NCI-H2196 (cell line): Measurements from ENCODE around the gene PKHD1.
"Not testable (repeated sequence)": the region's sequence is repeated elsewhere in the genome, so short reads cannot be mapped to it uniquely, and the experiment has no call there.

ENCODE experiments used
- DNase-seq: peaks from one replicate; lab custom pipeline; 2025; ENCODE audit not compliant: unreplicated experiment; lab: John Stamatoyannopoulos, UW

PKHD1 gene

DNA sequence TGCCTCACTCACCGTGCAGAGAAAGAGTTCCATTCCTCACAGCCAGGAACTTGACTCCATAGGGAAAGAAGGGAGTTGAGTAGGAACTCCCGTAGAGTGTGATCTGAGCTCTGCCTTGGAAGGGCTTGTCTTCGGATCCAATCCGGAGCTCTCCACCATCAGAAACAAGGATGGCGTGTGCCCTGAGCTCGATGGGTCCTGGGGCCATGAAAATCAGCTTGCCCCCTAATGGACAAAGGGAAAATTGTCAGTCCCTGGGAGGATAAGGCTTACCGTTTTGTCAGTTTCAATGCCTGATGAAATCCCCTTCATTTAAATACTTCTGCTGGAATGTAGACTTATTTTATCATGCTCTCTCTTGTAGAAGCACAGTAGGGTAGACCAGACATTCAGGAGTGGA lies 153.3 kb downstream of the PKHD1 start:
- DNase-seq: no peak

DNA sequence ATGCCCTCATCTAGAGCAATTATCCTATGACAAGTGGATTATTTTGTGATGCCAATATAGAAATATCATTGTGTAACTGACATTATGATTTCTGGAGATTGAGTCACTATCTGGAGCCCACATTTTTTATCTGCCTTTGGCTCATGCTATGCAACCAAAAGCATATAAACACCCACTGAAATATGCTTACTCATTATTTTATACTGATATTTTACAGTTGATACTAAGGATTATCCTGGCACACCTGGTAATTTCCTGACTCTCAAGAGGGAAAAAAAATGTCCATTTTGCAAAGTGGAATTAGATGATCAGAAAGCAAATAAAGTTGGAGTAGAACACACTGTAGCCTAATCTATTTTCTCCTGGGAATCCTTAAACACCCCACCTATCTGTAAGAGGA lies 154.5 kb downstream of the PKHD1 start:
- DNase-seq: no peak

DNA sequence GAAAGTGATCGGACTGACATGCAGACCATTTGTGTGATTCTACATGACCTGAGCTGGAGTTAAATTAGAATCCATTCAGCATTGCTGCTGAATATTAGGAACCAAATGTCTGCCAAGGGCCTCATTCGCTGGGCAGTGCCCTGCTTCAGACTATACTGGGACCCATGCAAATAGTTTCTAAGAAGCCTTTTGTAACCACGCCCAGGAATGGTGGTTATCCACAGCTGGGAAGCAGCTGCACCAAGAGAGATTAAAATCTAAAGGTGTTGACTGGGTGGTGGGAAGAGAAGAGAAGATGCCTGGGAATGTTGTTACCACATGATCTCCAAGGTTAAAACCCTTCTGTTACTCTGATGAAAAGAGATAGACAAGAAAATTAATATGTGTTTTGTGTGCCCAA lies 156.8 kb downstream of the PKHD1 start:
- DNase-seq: no peak

DNA sequence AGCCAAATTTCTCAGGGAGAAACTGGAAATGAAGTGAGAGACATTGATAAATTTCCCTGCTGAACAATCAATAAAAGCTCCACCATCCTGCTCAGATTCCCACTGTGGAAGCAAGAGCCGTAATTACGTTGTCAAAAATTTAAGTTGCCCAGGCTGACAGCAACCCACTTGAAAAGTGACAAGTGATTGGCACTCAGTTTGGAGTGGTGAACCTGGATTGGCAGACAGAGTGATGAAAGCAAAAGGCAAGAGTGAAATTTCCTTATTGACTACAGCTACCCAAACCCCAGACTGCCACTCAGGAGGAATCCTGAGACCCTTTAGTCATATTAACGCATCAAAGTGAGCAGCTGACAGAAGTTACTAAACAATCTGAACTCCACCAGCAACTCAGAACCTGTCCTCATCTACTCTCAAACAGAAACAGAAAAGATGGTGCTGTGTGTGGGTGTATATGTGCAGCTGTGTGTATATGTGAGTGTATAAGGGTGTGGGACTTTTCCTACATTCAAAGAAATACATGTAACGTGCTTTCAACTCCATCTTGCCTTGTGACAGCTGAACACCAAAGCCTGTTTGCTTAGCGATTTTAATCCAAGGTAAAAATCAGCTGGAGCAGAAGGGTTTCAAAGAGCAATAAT lies 157.4 kb downstream of the PKHD1 start:
- DNase-seq: no peak

DNA sequence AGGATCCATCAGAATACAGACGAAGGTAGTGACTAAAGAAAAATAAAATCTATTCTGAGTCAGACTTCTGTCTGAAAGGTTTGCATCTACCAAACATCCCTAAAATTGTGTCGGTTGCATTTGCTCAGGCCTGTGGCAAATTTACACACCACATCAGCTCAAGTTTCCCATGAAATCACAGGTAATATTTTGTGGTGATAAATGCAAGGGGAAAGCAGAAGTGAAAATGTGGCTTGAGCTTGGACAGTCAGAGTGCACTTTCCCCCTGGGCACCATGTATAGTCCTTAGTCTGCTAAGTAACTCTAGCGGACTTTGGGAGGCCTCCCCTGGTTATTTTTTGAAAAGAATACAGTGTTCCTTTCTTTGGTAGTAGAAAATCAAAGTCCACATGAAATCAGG lies 159.1 kb downstream of the PKHD1 start:
- no peak for DNase-seq

DNA sequence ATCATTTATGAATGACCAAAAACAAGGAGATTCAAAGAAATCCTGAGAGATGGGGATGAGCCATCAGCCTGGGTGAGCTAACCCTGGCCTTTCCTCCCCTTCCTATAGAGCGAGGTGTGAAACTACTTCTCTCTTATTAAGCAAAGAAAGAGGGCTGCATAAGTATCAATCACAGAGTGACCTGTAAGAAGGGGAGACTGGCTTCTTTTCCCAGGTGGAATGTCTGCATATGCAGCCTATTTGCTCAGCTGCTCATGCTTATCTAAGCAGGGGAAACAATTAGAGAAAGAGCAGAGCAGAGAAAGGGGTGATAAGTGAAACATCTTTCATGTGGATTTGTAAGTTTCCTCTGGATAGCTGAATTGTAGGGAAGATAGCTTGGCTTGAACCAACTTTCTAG lies 160.0 kb downstream of the PKHD1 start:
- no peak for DNase-seq

DNA sequence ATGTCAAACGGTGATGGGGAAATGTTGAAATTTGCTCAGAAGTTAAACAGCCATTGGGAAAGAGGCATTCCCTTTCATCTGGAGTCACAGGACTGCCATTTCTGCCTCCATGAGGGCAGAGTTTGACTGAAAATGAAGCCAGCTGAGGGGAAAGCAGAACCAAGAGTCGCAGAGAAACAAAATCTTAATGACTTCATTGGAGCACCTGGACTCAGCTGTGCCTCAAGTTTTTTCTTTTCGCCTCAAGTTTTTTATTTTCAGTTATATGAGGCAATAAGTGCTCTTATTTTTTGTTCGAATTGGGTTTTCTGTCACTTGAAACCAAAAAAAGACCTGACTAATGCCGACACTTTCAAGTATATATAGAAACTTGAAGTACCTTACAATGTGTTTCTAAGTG lies 161.3 kb downstream of the PKHD1 start:
- DNase-seq: no peak

DNA sequence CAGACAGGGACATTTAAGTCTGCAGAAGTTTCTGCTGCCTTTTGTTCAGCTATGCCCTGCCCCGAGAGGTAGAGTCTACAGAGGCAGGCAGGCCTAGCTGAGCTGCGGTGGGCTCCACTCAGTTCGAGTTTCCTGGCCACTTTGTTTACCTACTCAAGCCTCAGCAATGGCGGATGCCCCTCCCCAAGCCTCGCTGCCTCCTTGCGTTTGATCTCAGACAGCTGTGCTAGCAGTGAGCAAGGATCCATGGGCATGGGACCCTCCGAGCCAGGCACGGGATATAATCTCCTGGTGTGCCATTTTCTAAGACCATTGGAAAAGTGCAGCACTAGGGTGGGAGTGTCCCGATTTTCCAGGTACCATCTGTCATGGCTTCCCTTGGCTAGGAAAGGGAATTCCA lies 164.9 kb downstream of the PKHD1 start:
- DNase-seq: not testable (repeated sequence)

DNA sequence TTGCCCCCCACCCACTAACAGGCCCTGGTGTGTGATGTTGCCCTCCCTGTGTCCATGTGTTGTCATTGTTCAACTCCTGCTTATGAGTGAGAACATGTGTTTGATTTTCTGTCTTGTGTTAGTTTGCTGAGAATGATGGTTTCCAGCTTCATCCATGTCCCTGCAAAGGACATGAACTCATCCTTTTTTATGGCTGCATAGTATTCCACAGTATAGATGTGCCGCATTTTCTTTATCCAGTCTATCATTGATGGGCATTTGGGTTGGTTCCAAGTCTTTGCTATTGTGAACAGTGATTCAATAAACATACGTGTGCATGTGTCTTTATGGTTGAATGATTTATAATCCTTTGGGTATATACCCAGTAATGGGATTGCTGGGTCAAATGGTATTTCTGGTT lies 169.1 kb downstream of the PKHD1 start:
- not testable (repeated sequence) for DNase-seq

DNA sequence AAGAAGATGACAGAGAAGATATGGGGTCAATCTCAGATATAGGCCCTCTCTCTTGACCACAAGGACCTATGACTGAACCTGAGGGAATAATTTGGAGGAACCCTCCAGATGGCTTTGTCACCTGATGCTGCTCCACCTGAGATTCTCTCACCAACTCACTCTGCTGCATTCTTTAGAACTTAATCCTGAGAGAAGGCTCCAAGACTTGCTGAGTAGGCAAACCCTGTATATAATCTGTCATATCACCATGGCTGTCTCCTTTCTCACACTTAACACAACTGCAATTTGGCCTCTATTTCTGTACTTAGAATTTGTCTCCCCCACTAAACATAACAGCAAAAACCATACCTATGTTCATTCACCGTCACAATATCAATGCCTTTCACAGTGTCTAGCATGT lies 172.3 kb downstream of the PKHD1 start:
- no peak for DNase-seq

DNA sequence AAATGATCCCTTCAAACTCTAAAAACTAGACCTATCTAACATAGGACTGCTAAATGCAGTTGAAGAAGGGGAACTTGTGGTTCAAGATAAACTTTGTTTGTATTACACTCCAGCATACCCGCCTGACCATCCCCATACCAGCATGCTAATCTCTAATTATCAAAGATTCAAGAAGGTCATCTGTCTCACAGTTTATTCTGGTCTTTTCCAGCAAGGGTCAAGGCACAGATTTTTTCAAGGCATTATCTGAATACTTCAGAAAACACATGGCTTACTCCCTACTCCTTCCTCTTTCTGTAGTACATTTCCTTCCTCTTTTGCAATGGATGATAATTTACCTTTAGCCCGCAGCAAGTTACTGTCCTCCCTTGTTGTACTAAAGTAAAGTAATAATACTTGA lies 174.1 kb downstream of the PKHD1 start:
- no peak for DNase-seq

DNA sequence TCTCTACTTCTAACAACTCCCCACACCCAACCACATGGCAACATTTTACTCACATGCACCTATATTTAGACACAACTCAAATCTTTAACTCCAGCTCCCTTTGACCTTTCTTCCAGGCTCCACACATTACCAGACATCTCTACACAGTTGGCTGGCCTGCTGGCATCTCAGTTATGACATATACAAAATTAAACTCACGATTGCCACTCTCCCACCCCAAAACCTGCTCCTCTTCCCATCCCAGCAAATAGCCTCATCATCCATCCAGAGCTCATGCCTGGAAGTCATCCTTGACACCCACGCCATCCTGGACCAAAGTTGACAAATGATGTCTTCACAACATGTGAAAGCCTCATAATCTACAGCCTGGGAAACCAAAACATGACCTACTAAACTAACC lies 176.6 kb downstream of the PKHD1 start:
- no peak for DNase-seq

DNA sequence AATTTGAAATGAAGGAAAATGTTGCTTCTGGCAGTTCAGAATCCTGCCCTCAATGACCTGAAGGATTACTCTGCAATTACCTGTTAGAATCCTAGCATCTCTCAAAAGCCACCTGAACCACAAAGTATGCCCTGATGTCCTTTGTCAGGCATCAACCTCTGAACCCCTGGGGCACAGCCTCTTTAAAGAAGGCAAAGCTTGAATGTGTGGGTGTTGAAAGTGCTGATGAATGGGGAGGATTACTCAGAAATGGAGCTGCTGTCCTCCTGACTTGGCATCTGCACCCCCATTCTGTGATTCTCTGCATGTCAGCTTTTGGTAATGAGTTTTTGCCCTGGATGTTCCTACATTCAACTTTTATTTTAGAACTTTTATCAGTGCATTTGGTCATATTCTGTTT lies 179.2 kb downstream of the PKHD1 start:
- DNase-seq: no peak

DNA sequence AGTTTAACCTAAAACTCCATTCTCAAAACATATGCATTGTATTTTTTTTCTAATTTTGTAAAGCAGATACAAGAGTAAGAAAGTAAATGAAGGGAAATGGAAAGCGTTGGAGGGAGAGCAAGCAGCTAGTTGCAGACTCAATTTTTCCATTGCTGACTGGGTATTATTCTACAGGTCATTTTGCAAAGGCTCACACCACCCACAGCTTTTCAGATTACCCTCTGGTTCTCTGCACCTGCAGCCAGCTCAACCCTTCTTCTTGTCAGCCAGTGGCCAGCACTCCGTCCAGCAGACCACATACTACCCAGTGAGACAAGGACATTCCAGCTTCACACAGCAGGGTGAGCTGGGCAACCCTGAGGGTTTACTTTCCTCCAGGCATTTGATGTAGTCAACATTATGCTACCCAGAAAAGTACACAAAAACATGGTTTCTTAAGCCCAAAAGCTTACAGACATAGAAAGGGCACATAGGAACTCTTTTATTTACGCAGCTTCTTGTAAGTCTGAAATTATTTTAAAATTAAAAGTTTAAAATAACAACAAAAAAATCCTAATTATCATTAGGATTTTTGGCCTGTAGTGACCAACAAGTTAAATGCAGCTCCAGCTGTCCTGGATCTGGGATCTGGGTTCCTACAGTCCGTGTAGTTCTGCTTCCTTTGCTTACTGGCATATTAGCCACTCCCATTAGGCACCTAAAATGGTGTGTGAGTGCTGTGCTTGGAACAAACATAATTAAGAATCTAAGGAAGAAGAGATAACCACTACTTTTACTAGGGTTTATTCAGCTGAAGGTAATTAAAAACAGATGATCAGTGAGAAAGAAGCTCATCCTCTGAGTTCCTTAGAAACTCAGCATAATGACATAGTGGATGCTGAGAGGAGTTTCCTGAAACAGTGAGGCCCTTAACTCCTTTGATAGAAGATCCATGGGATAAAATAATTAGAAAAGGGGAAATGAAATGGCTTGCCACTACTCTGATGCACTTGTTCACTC lies 185.3 kb downstream of the PKHD1 start:
- no peak for DNase-seq

DNA sequence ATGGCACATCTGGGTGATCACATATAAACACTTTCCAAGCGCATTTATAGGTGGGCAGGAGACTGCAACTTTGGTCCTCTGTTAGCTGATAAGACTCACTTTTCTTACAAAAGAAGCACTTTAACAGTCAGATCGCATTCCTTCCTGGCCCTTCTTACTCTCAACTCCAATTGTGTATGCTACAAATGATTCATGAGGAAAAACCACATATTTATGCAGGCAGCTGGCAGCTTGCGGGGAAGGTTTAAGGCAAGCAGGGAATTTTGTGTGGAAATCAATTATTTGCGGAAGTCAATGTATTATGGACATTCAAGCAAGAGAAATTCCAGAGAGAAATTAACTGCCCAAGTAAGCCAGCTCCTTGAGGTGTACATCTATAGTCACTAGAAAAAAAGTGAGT lies 194.0 kb downstream of the PKHD1 start:
- no peak for DNase-seq

DNA sequence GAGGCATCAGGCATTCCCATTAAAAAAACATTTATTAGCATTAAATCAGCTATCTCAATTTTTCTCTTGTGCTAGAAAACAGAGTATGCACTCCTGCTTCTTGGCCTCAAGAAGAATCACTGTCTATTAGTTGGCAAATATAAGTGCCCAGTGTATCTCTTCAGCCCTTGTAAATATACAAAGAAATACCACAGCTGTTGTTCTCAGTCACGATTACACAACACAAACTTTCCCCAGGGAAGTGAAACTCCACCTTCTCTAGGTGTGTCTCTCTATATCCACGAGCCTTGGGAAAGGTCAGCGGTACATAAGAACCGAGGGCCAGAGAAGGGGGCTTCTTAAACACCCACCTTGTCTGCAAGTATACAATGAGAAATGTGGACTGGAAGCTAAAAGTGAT lies 194.7 kb downstream of the PKHD1 start:
- no peak for DNase-seq

DNA sequence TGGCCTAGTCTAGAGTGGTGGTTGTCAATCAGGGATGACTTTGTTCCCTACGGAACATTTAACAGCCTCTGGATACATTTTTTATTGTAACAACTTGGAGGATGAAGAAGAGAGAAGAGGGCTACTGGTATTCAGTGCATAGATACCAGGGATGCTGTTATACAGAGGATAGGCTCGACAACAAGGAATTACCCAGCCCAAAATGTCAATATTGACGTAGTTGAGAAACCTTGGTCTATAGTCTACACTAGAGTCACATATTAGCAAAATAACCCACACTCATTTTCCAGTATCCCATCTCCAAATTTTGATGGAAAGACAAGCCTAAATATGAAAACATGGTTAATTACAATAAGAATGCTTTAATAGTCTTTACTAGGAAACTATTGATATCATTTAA lies 195.1 kb downstream of the PKHD1 start:
- no peak for DNase-seq

DNA sequence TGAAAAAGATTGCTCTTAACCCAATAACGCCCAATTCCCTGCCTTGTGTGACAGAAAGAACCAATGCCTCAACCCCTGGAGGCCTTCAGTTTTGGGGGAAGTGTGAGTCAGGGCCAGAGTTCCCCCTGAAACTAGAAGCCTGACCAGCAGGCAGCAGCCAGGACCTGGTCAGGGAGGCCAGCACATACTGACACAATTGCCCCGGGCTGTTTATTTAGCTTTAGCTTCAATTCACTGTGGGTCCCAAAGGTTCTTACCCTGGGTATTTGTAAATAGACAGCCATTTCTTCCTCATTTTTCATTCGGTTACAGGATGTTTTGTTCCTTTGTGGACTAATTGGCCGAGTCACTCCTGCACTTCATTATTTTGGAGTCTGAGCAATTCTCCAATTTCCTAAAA lies 195.6 kb downstream of the PKHD1 start:
- no peak for DNase-seq

DNA sequence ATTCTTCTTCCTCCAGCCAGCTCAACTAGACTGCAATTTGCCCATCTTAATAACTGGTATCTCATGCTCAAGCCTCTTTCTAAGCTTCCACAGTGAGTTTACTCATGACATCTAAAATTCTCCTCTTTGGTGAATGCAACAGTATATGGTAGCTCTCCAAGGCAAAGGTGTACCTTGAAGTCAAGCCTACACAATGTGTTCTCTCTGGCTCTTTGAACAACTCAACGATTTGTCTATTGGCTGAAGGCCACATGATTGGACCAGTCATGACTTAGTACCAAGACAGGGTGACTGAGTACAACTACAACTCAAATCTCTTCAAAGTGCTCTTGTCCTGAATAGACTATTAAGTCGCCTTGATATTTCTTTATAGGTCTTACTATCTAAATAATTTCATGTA lies 199.6 kb downstream of the PKHD1 start:
- no peak for DNase-seq

DNA sequence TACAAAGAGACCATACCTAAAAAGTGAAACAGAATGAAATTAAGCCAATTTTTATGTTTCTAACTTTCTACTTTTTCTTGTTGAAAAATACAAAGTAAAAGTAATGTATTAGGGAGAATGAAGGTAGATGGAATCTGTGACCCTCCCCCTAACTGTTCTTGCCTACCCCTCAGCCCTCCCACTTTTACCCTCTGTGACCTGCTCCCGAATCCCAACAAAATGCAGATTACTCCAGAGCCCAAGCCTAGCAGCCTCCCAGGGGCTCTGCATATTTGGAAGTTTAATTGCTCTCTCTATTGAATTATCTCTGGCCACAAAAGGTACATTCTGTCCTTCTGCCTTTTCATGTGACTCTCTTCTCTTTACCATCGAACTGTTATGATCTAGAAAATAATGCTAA lies 201.5 kb downstream of the PKHD1 start:
- no peak for DNase-seq

DNA sequence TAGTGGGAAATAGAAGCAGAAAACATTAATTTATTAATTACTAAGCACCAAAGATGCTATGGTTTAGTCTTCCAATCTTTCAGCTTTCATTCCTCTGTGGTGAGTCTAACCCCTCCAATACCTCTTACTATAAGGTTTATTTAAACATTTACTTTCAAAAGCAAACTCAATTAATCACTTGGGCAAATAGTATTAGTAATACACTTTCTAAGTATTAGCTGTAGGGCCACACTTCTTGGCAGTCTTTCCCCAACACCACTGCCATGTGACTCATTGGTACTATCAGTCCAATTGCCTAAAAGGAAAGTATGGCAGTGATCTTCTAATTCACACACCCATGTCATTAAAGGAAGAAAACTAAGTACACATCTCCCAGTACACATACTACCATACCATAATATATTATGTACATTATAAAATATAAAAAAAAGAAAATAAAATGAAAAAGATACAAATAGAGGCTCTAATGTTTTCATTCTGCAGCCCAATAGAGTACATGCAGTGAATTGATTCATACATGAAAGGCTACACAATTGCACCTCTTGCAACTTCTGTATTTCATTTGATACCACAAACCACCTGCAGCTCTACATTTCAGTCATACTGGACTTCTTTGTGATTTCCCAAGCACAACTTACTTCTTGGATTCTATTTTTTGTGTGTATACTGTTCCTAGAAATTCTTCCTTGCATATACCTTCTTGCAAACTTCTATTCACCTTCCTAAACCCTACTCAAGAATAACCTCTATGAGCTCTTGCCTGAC lies 218.6 kb downstream of the PKHD1 start:
- no peak for DNase-seq

DNA sequence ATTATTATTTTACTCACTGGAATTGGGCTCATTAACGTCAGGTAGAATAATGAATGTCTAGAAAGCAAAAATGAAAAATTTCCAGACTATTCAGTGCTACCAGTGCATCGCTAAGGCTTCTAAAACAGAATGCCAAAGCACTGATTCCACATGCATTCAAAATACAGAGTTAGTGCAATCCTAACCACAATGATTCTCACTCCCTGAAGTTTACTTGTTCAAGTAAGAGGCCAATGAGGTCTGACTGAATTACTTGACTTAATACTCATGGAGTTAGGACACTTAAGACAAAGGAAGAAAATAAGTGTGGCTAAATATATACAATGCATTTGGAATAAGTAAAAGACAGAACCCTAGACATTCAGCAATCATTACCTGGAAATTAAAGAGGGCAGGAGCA lies 220.5 kb downstream of the PKHD1 start:
- DNase-seq: no peak
